H1 (cell line): ENCODE data around the gene RNASE9. TPM values are rescaled to one million over a fixed set of nuclear protein-coding genes. Genes with fewer than 3 reads are reported as not detected.

Source experiments
- CTCF ChIA-PET: fragments of 300-600 bp; sonication (Branson Sonifier 250); formaldehyde crosslinking; loops from one replicate; lab custom pipeline; 2021; ENCODE audit not compliant: partially characterized antibody; lab: Charles Lee
- POLR2A ChIA-PET: fragments of 300-600 bp; sonication (Branson Sonifier 250); formaldehyde crosslinking; loops from one replicate; lab custom pipeline; 2021; ENCODE audit warnings: inconsistent platforms; ENCODE audit not compliant: partially characterized antibody; lab: Charles Lee
- DNase-seq, 2 experiments: peaks; one replicate each; pipeline versions ENCODE4 v3.0.0 to v3.0.0-alpha.2; 2010 to 2022; ENCODE audit warnings: low spot score in 2 of 2, low read depth in 1 of 2, mixed read lengths in 1 of 2
- FAIRE-seq: peaks from 2 replicates; lab custom pipeline; 2011; peaks lifted over from hg19 to GRCh38; lab: Jason Lieb, UNC
- H2AFZ ChIP-seq: 2 replicates; pipeline ENCODE4 v1.8.1; 2012; ENCODE audit warnings: low read length, inconsistent platforms
- H2AK5ac ChIP-seq: 2 replicates; pipeline ENCODE4 v1.6.1; 2013; ENCODE audit warnings: low read depth, low read length
- H2BK120ac ChIP-seq: replicated peaks from 2 replicates; pipeline ENCODE3; 2013; ENCODE audit warnings: low read depth, low read length, inconsistent platforms
- H2BK12ac ChIP-seq: 2 replicates; pipeline ENCODE4 v1.6.1; 2013; ENCODE audit warnings: low read depth, low read length
- H2BK15ac ChIP-seq: 2 replicates; pipeline ENCODE4 v1.6.1; 2013; ENCODE audit warnings: low read length
- H2BK20ac ChIP-seq: 2 replicates; pipeline ENCODE4 v1.6.1; 2013; ENCODE audit warnings: low read length
- H2BK5ac ChIP-seq: 2 replicates; pipeline ENCODE4 v1.6.1; 2013; ENCODE audit warnings: low read depth, low read length
- H3K14ac ChIP-seq: 2 replicates; pipeline ENCODE4 v1.6.1; 2013; ENCODE audit warnings: inconsistent platforms; ENCODE audit not compliant: insufficient read length
- H3K18ac ChIP-seq: 2 replicates; pipeline ENCODE4 v1.6.1; 2013; ENCODE audit warnings: low read length; ENCODE audit errors: extremely low read depth
- H3K23ac ChIP-seq: 2 replicates; pipeline ENCODE4 v1.6.1; 2013; ENCODE audit warnings: inconsistent platforms; ENCODE audit not compliant: insufficient read length
- H3K23me2 ChIP-seq: 2 replicates; pipeline ENCODE4 v1.6.1; 2013; ENCODE audit warnings: low read depth, low read length
- H3K27ac ChIP-seq: 2 replicates; pipeline ENCODE4 v1.6.1; 2011; ENCODE audit warnings: low read depth, low read length, inconsistent platforms
- H3K27me3 ChIP-seq, 4 experiments: replicated peaks in 1 of 4; 1 replicate in 1 of 4; 2 replicates in 3 of 4; pipeline versions ENCODE4 v1.6.1 to v1.8.1; 2011 to 2013; ENCODE audit warnings: low read length in 3 of 4, mild to moderate bottlenecking in 3 of 4, inconsistent platforms in 2 of 4, mixed read lengths in 2 of 4, moderate library complexity in 1 of 4; ENCODE audit not compliant: control insufficient read depth in 3 of 4, insufficient read depth in 3 of 4; ENCODE audit errors: extremely low read depth in 1 of 4
- H3K36me3 ChIP-seq, 4 experiments: 2 replicates each; pipeline versions ENCODE4 v1.6.1 to v1.8.1; 2011 to 2013; ENCODE audit warnings: mild to moderate bottlenecking in 4 of 4, low read length in 3 of 4, moderate library complexity in 2 of 4, control low read depth in 1 of 4, inconsistent platforms in 1 of 4; ENCODE audit not compliant: insufficient read depth in 4 of 4, control insufficient read depth in 2 of 4
- H3K4ac ChIP-seq: replicated peaks from 2 replicates; pipeline ENCODE3; 2013; ENCODE audit warnings: low read length, low read depth, mixed read lengths, inconsistent platforms; ENCODE audit not compliant: insufficient read length
- H3K4me1 ChIP-seq, 4 experiments: replicated peaks in 1 of 4; 1 replicate in 1 of 4; 2 replicates in 3 of 4; pipeline versions ENCODE4 v1.6.1 to v1.8.1; 2011 to 2013; ENCODE audit warnings: low read length in 3 of 4, inconsistent platforms in 2 of 4, mixed read lengths in 1 of 4; ENCODE audit not compliant: insufficient read depth in 4 of 4, control insufficient read depth in 3 of 4
- H3K4me2 ChIP-seq, 2 experiments: 2 replicates each; pipeline versions ENCODE4 v1.6.1 to v1.8.1; 2011 to 2013; ENCODE audit warnings: low read depth in 2 of 2, low read length in 2 of 2, control low read depth in 1 of 2, inconsistent platforms in 1 of 2, mild to moderate bottlenecking in 1 of 2; ENCODE audit not compliant: insufficient read depth in 1 of 2
- H3K4me3 ChIP-seq, 4 experiments: fragments of 200-600, 300-600 bp in 1 of 4; sonication (generic), shearing (Covaris generic), sonication (Bioruptor Twin) in 1 of 4; 2 replicates each; pipeline versions ENCODE4 v1.5.1 to v1.8.1; 2011 to 2016; ENCODE audit warnings: low read length in 4 of 4, low read depth in 3 of 4, control low read depth in 2 of 4, inconsistent platforms in 2 of 4, mild to moderate bottlenecking in 2 of 4, mixed read lengths in 1 of 4, moderate library complexity in 1 of 4; ENCODE audit not compliant: insufficient read depth in 2 of 4; ENCODE audit errors: extremely low read depth in 1 of 4
- H3K56ac ChIP-seq: replicated peaks from 2 replicates; pipeline ENCODE3; 2013; ENCODE audit warnings: low read depth, mild to moderate bottlenecking, mixed read lengths, low read length, inconsistent platforms; ENCODE audit not compliant: insufficient read length
- H3K79me1 ChIP-seq: 2 replicates; pipeline ENCODE4 v1.6.1; 2013; ENCODE audit warnings: low read depth, low read length, control low read depth
- H3K79me2 ChIP-seq, 2 experiments: 2 replicates each; pipeline versions ENCODE4 v1.6.1 to v1.8.1; 2012 to 2013; ENCODE audit warnings: low read length in 2 of 2, mild to moderate bottlenecking in 2 of 2, inconsistent platforms in 1 of 2; ENCODE audit not compliant: insufficient read depth in 2 of 2, control insufficient read depth in 1 of 2
- H3K9ac ChIP-seq, 4 experiments: replicated peaks in 1 of 4; 1 replicate in 1 of 4; 2 replicates in 3 of 4; pipeline versions ENCODE4 v1.6.1 to v1.8.1; 2011 to 2013; ENCODE audit warnings: low read depth in 3 of 4, low read length in 3 of 4, control low read depth in 2 of 4, mild to moderate bottlenecking in 2 of 4, moderate library complexity in 2 of 4, inconsistent platforms in 1 of 4; ENCODE audit errors: extremely low read depth in 1 of 4
- H3K9me3 ChIP-seq, 2 experiments: 2 replicates each; pipeline versions ENCODE4 v1.6.1 to v1.8.1; 2012 to 2013; ENCODE audit warnings: mild to moderate bottlenecking in 2 of 2, moderate library complexity in 2 of 2, control low read depth in 1 of 2, inconsistent platforms in 1 of 2, low read depth in 1 of 2, low read length in 1 of 2, mixed read lengths in 1 of 2; ENCODE audit not compliant: insufficient read depth in 2 of 2
- H4K20me1 ChIP-seq, 2 experiments: replicated peaks in 1 of 2; 2 replicates each; pipeline versions ENCODE3 to v1.8.1; 2011 to 2013; ENCODE audit warnings: inconsistent platforms in 2 of 2, low read length in 2 of 2, mild to moderate bottlenecking in 1 of 2; ENCODE audit not compliant: insufficient read depth in 2 of 2, control insufficient read depth in 1 of 2
- H4K5ac ChIP-seq: 2 replicates; pipeline ENCODE4 v1.6.1; 2013; ENCODE audit warnings: low read length, low read depth, mixed read lengths, inconsistent platforms; ENCODE audit not compliant: insufficient read length
- H4K8ac ChIP-seq: 2 replicates; pipeline ENCODE4 v1.8.0; 2013; ENCODE audit warnings: mild to moderate bottlenecking, moderate library complexity, low read length, inconsistent platforms; ENCODE audit not compliant: insufficient read depth; ENCODE audit errors: extremely low read depth
- H4K91ac ChIP-seq: replicated peaks from 2 replicates; pipeline ENCODE3; 2013; ENCODE audit warnings: low read length, mixed read lengths, inconsistent platforms; ENCODE audit not compliant: insufficient read length
- CHD2 ChIP-seq: IDR thresholded peaks from 2 replicates; pipeline ENCODE4 v1.6.1; 2012; ENCODE audit warnings: low read length, improper control_type of control experiment
- POLR2AphosphoS5 ChIP-seq: IDR thresholded peaks from 2 replicates; pipeline ENCODE4 v1.6.1; 2011; ENCODE audit warnings: low read depth, low read length
- RAD21 ChIP-seq, 2 experiments: IDR thresholded peaks in 1 of 2; conservative IDR thresholded peaks in 1 of 2; 2 replicates each; pipeline ENCODE4 v1.6.1; 2011; ENCODE audit warnings: low read depth in 2 of 2, low read length in 2 of 2, improper control_type of control experiment in 1 of 2, inconsistent platforms in 1 of 2, mild to moderate bottlenecking in 1 of 2, moderate library complexity in 1 of 2
- YY1 ChIP-seq: IDR thresholded peaks from 2 replicates; pipeline ENCODE4 v1.6.1; 2011; ENCODE audit warnings: low read depth, mild to moderate bottlenecking, low read length
- WGBS, 2 experiments: shearing (Covaris generic) in 1 of 2; methylation state at CpG; one replicate each; pipeline versions ENCODE4 v1.1.6 to v1.1.7; 2013 to 2015; ENCODE audit warnings: low lambda C conversion rate in 2 of 2, mixed read lengths in 2 of 2, inconsistent platforms in 1 of 2, low coverage in 1 of 2, missing lambda C conversion rate in 1 of 2; ENCODE audit not compliant: insufficient replicate concordance in 2 of 2, insufficient coverage in 1 of 2, insufficient read length in 1 of 2; ENCODE audit errors: extremely low coverage in 1 of 2, missing lambda C conversion rate in 1 of 2; 5-methylcytosine and 5-hydroxymethylcytosine counted together
- polyA plus RNA-seq, 7 experiments: library from polyadenylated mRNA; depleted of rRNA in 3 of 7; stranded (reverse) in 5 of 7; unstranded in 2 of 7; fragments of >200 nt in 5 of 7; fragments of 200-250 nt in 2 of 7; gene quantifications; 1 replicate in 5 of 7; 2 replicates in 1 of 7; 4 replicates in 1 of 7; pipeline versions ENCODE4 v1.2.1 to v1.2.3, GENCODE V29; 2011 to 2013; ENCODE audit warnings: missing spikeins in 2 of 7, mixed read lengths in 2 of 7
- total RNA-seq: library from RNA; stranded (reverse); fragmentation: NEBNext Ultra II Directional; extraction: Animal tissue kit (Norgen Biotek cat#: 25700); gene quantifications from 2 replicates; pipeline ENCODE4 v1.2.1, GENCODE V29; 2021
- TF ChIP-seq, protein P1 (sequence below), 3 experiments: IDR thresholded peaks; 1 replicate in 2 of 3; 2 replicates in 1 of 3; pipeline versions ENCODE4 v1.5.1 to v1.6.1; 2011; ENCODE audit warnings: low read length in 3 of 3, mild to moderate bottlenecking in 3 of 3, inconsistent platforms in 2 of 3, low read depth in 1 of 3, moderate library complexity in 1 of 3; ENCODE audit not compliant: insufficient read depth in 1 of 3; ENCODE audit errors: control extremely low read depth in 1 of 3

Gene RNASE9
- total and polyA plus RNA-seq, 2 of the 8 experiments (the other 6 are each of a cell fraction or from before 2014, with no cell fraction given), result 0.06 TPM; not detected in 1

DNA sequence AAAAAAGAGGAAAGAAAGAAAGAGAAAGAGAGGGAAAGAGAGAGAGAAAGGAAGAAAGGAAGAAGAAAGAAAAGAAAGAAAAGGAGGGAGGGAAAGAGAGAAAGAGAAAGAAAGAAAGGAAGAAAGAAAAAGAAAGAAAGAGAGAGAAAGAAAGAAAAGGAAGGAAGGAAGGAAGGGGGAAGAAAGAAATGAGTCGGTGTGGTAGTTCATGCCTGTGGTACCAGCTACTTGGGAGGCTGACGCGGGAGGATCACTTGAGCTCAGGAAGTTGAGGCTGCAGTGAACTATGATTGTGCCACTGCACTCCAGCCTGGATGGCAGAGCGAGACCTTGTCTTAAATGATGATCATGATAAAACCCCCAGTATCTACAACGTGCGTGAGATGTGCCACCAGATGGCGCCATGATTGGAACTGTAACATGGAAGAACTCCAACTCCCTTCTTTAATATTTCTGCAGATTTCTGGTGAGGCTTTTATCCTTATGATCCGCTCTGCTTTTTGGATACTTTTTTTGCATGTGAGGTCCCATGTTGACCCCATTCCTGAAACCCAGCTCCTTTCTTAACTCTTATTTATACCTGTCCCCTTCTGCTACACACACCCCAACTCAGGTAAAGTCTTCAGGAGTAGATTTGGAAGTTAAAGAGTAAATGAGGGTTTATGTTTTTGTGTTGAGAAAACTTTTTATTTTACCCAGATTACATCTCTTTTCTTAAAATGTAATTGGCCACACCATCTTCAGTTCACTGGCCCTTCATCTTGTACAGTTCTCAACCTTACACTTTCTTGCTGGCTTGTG, 29.9 kb downstream of the RNASE9 start:
- Histone ChIP-seq H4K20me1 (no peaks in the 10 kb centered on the region), H3K4ac (no peak overlapping the region), H3K9me3 (no peaks in the 10 kb centered on the region), H3K9ac (no peak overlapping the region), H2BK20ac (peak overlapping the region; percentile 82; the same call in 1 of the 2 replicates), H3K23ac (no peak overlapping the region), H4K8ac (no peak overlapping the region), H2BK12ac (no peak overlapping the region; the same call in 1 of the 2 replicates), H3K79me2 (no peaks in the 10 kb centered on the region), H3K4me1 (no peaks in the 10 kb centered on the region), H3K27ac (no peak overlapping the region), H2BK15ac (no peak overlapping the region), H3K18ac (no peak overlapping the region), H3K14ac (no peak overlapping the region), H4K5ac (no peak overlapping the region), H3K27me3 (no peaks in the 10 kb centered on the region), H3K4me3 (no peak overlapping the region), H2BK5ac (no peak overlapping the region; the same call in 1 of the 2 replicates), H3K4me2 (no peak overlapping the region), H3K36me3 (no peaks in the 10 kb centered on the region), H3K23me2 (no peaks in the 10 kb centered on the region), H2AFZ (peak overlapping the region; percentile 66), H2BK120ac (no peak overlapping the region), H3K56ac (no peak overlapping the region), H4K91ac (no peak overlapping the region), H3K79me1 (no peaks in the 10 kb centered on the region), H2AK5ac (no peak overlapping the region)
- ChIA-PET POLR2A (no interaction called here), CTCF (interaction anchor here (0.6 to 8.0 kb wide), 23 partner anchors 9 to 158 kb away, joined by 3 to 107 read pairs (median 4); partner anchors contain the start of genes ANG, RNASE11 and RNASE12)
- 23% methylated on average over 8 of the region's 8 CpGs; no CpG with 5 or more reads in 1 of the 2 experiments for WGBS, 2 experiments
- DNase-seq (peak; percentile 41 to 83), FAIRE-seq (peak; percentile 92)
- no peak for TF ChIP-seq CHD2
- 0 out of 2 replicates have a peak, but pooled peaks have one; percentile 34 for TF ChIP-seq YY1
- TF ChIP-seq, protein P1, sequence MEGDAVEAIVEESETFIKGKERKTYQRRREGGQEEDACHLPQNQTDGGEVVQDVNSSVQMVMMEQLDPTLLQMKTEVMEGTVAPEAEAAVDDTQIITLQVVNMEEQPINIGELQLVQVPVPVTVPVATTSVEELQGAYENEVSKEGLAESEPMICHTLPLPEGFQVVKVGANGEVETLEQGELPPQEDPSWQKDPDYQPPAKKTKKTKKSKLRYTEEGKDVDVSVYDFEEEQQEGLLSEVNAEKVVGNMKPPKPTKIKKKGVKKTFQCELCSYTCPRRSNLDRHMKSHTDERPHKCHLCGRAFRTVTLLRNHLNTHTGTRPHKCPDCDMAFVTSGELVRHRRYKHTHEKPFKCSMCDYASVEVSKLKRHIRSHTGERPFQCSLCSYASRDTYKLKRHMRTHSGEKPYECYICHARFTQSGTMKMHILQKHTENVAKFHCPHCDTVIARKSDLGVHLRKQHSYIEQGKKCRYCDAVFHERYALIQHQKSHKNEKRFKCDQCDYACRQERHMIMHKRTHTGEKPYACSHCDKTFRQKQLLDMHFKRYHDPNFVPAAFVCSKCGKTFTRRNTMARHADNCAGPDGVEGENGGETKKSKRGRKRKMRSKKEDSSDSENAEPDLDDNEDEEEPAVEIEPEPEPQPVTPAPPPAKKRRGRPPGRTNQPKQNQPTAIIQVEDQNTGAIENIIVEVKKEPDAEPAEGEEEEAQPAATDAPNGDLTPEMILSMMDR (IDR thresholded peaks at IDR 0.05; ENCODE audit: control extremely low read depth in 1 of 3, insufficient read depth in 1 of 3, low read depth in 1 of 3, low read length in 3 of 3), result peak; percentile 20 to 78 (median 68)
- no peak for TF ChIP-seq POLR2AphosphoS5
- peak; percentile 60 to 71 for TF ChIP-seq RAD21 (IDR thresholded peaks at IDR 0.05 in 1 of 2, conservative IDR thresholded peaks at IDR 0.05 in 1 of 2; ENCODE audit: low read depth in 2 of 2, low read length in 2 of 2)
